B cell (primary cell): ENCODE measurements around the gene PPP1CC. TPM values are rescaled to one million over a fixed set of nuclear protein-coding genes. Genes with fewer than 3 reads are reported as not detected.

Experiments
- ATAC-seq: fragments of 200-7000 bp; cut with Tn5 transposase; one replicate; pipeline ENCODE4 v1.10.0; 2021; ENCODE audit warnings: low read depth, mild to moderate bottlenecking, moderate number of reproducible peaks, moderate library complexity
- CTCF ChIA-PET: fragments of 350-600 bp; sonication (Branson Sonifier 250); formaldehyde crosslinking; loops from one replicate; lab custom pipeline; 2021; ENCODE audit warnings: antibody characterized with exemption, inconsistent platforms; lab: Charles Lee
- POLR2A ChIA-PET: fragments of 350-600 bp; sonication (Branson Sonifier 250); formaldehyde crosslinking; loops from one replicate; lab custom pipeline; 2021; ENCODE audit warnings: antibody characterized with exemption; lab: Charles Lee
- DNase-seq: peaks from one replicate; pipeline ENCODE4 v3.0.0; 2013
- H2AFZ ChIP-seq: 2 replicates; pipeline ENCODE4 v1.6.1; 2012; ENCODE audit warnings: mild to moderate bottlenecking, low read depth, low read length; ENCODE audit not compliant: insufficient read depth, poor library complexity, severe bottlenecking
- H3K27ac ChIP-seq, 2 donors: 1 replicate in 1 of 2; 2 replicates in 1 of 2; pipeline ENCODE4 v1.5.1; 2012 to 2013; ENCODE audit warnings: low read length in 2 of 2, mild to moderate bottlenecking in 2 of 2, moderate library complexity in 1 of 2
- H3K27me3 ChIP-seq, 4 experiments: fragments of 200-600 bp in 1 of 4; sonication (generic) in 1 of 4; replicated peaks in 1 of 4; 1 replicate in 2 of 4; 2 replicates in 2 of 4; pipeline versions ENCODE4 v1.6.1 to v1.7.0; 2013 to 2016; ENCODE audit warnings: low read length in 3 of 4, mild to moderate bottlenecking in 2 of 4, mixed read lengths in 1 of 4, moderate library complexity in 1 of 4; ENCODE audit not compliant: insufficient read depth in 4 of 4, control insufficient read depth in 3 of 4; ENCODE audit errors: control extremely low read depth in 1 of 4
- H3K36me3 ChIP-seq, 2 experiments: replicated peaks in 1 of 2; 1 replicate in 1 of 2; 2 replicates in 1 of 2; pipeline versions ENCODE4 v1.6.1 to v1.7.1; 2013; ENCODE audit warnings: low read length in 1 of 2; ENCODE audit not compliant: insufficient read depth in 2 of 2, control insufficient read depth in 1 of 2; ENCODE audit errors: control extremely low read depth in 1 of 2, extremely low read depth in 1 of 2
- H3K4me1 ChIP-seq, 2 donors: fragments of 200-600 bp in 1 of 2; sonication (generic) in 1 of 2; 1 replicate in 1 of 2; 2 replicates in 1 of 2; pipeline versions ENCODE4 v1.5.1 to v1.6.1; 2013 to 2017; ENCODE audit warnings: low read length in 2 of 2; ENCODE audit not compliant: control insufficient read depth in 2 of 2, insufficient read depth in 2 of 2
- H3K4me2 ChIP-seq: replicated peaks from 2 replicates; pipeline ENCODE3; 2012; ENCODE audit warnings: mild to moderate bottlenecking, low read depth, low read length; ENCODE audit not compliant: poor library complexity, severe bottlenecking
- H3K4me3 ChIP-seq, 5 experiments: fragments of 200-600 bp in 1 of 5; sonication (generic) in 1 of 5; 1 replicate in 3 of 5; 2 replicates in 2 of 5; pipeline versions ENCODE4 v1.5.1 to v1.7.0; 2011 to 2016; ENCODE audit warnings: low read length in 4 of 5, mild to moderate bottlenecking in 4 of 5, low read depth in 2 of 5, control low read depth in 1 of 5, moderate library complexity in 1 of 5; ENCODE audit not compliant: insufficient read depth in 1 of 5; ENCODE audit errors: control extremely low read depth in 1 of 5, extremely low read depth in 1 of 5
- H3K79me2 ChIP-seq: fragments of 200-600 bp; sonication (generic); one replicate; pipeline ENCODE4 v1.6.0; 2016; ENCODE audit warnings: low read length; ENCODE audit not compliant: control insufficient read depth, insufficient read depth
- H3K9ac ChIP-seq: fragments of 200-600 bp; sonication (generic); 2 replicates; pipeline ENCODE4 v1.6.1; 2017; ENCODE audit warnings: mild to moderate bottlenecking, low read length, moderate library complexity
- H3K9me3 ChIP-seq, 3 donors: one replicate each; pipeline versions ENCODE4 v1.6.1 to v1.7.1; 2013; ENCODE audit warnings: low read length in 2 of 3; ENCODE audit not compliant: control insufficient read depth in 2 of 3, insufficient read depth in 1 of 3; ENCODE audit errors: control extremely low read depth in 1 of 3
- H4K20me1 ChIP-seq: 2 replicates; pipeline ENCODE4 v1.6.0; 2012; ENCODE audit warnings: mild to moderate bottlenecking, low read length; ENCODE audit not compliant: insufficient read depth, control insufficient read depth, poor library complexity, severe bottlenecking
- H3K27ac Mint-ChIP-seq: one replicate; pipeline ENCODE4 v1.8.0; 2021; ENCODE audit warnings: mixed read lengths
- H3K27me3 Mint-ChIP-seq: one replicate; pipeline ENCODE4 v1.8.0; 2021; ENCODE audit warnings: mixed read lengths
- H3K4me1 Mint-ChIP-seq: one replicate; pipeline ENCODE4 v1.8.0; 2021; ENCODE audit warnings: mixed read lengths
- H3K4me3 Mint-ChIP-seq: one replicate; pipeline ENCODE4 v1.8.0; 2021; ENCODE audit warnings: mixed read lengths
- H3K9me3 Mint-ChIP-seq: one replicate; pipeline ENCODE4 v1.8.0; 2022; ENCODE audit warnings: mixed read lengths; ENCODE audit not compliant: insufficient read depth
- EZH2 ChIP-seq: IDR thresholded peaks from 2 replicates; pipeline ENCODE4 v1.6.1; 2012; ENCODE audit warnings: borderline replicate concordance, low read depth, mild to moderate bottlenecking, moderate library complexity, low read length; ENCODE audit not compliant: insufficient read depth, poor library complexity, severe bottlenecking
- WGBS: methylation state at CpG from one replicate; pipeline ENCODE4 v1.1.5; 2013; ENCODE audit warnings: missing lambda C conversion rate; ENCODE audit not compliant: insufficient coverage; 5-methylcytosine and 5-hydroxymethylcytosine counted together
- intact Hi-C: fragments of 100-400 bp; cut with micrococcal nuclease; formaldehyde crosslinking; loops from one replicate; pipeline ENCODE4 v1.10.0; 2022
- polyA plus RNA-seq: library from polyadenylated mRNA; depleted of rRNA; stranded (reverse); fragments of >200 nt; gene quantifications from 2 replicates; pipeline ENCODE4 v1.2.3, GENCODE V29; 2012
- total RNA-seq, 2 donors: library from RNA; stranded (reverse); fragments of 120-200 nt in 1 of 2; gene quantifications; 1 replicate in 1 of 2; 2 replicates in 1 of 2; pipeline versions ENCODE4 v1.2.3 to v1.2.4, GENCODE V29; 2013 to 2022
- TF ChIP-seq, protein P1 (sequence below): fragments of 200-600 bp; IDR thresholded peaks from one replicate; pipeline ENCODE4 v1.8.0; 2022; ENCODE audit warnings: antibody characterized with exemption, mild to moderate bottlenecking

Gene PPP1CC
- total and polyA plus RNA-seq, 2 donors (not counting 1 experiment from before 2014, with no cell fraction given), result 70.0 to 146 TPM

DNA sequence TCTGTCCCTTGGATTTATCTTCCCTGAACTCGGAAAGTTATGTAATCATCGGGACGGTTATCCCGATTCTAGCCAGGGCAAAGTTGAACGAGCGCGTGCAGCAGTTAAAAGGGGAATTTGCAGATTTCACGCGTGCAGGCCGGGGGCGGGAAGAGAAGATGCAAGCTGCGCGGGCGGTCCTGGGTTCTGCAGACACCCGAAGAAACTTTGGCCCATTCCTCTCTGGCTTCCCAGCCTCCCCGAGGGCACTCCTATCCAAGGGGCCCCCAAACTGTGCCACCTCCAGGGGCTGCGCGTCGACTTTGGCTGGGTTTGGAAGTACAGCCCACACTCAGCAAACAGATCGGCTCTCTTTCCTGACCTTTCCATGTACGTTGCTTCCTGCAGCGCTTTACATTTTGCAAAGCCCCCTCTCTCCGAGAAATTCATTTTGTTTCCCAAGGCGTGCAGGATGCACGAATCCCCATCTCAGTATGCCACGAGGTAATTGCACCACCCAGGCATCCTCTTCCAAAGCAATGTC is 941 bp upstream of the PPP1CC start:
- no peak for DNase-seq
- TF ChIP-seq, protein P1, sequence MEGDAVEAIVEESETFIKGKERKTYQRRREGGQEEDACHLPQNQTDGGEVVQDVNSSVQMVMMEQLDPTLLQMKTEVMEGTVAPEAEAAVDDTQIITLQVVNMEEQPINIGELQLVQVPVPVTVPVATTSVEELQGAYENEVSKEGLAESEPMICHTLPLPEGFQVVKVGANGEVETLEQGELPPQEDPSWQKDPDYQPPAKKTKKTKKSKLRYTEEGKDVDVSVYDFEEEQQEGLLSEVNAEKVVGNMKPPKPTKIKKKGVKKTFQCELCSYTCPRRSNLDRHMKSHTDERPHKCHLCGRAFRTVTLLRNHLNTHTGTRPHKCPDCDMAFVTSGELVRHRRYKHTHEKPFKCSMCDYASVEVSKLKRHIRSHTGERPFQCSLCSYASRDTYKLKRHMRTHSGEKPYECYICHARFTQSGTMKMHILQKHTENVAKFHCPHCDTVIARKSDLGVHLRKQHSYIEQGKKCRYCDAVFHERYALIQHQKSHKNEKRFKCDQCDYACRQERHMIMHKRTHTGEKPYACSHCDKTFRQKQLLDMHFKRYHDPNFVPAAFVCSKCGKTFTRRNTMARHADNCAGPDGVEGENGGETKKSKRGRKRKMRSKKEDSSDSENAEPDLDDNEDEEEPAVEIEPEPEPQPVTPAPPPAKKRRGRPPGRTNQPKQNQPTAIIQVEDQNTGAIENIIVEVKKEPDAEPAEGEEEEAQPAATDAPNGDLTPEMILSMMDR, result no peak
- no peak for TF ChIP-seq EZH2
- Mint-ChIP-seq H3K27me3 (no peaks in the 10 kb centered on the region), H3K9me3 (no peaks in the 10 kb centered on the region), H3K4me1 (peaks cover 33% of the 10 kb centered on the region), H3K4me3 (peak overlapping the region; percentile 99), H3K27ac (peak overlapping the region; percentile 66)
- POLR2A ChIA-PET, result no interaction called here
- Histone ChIP-seq H3K79me2 (peaks cover 39% of the 10 kb centered on the region), H3K36me3 (peaks cover 0 to 3% of the 10 kb centered on the region in 2 experiments), H3K4me3 (peak overlapping the region in 4 of 5 experiments; percentile 3 to 93 (median 77)), H3K9me3 (no peaks in the 10 kb centered on the region), H3K4me2 (peak overlapping the region; percentile 81), H3K27me3 (no peaks in the 10 kb centered on the region), H3K27ac (no peak overlapping the region), H4K20me1 (peaks cover 14% of the 10 kb centered on the region), H3K4me1 (peaks cover 25 to 29% of the 10 kb centered on the region in 2 donors), H2AFZ (peak overlapping the region; percentile 91), H3K9ac (peak overlapping the region; percentile 83)
- ATAC-seq, result no peak
- intact Hi-C loops, result loop anchor here (1.0 to 10.0 kb wide), 5 partner anchors 56 to 619 kb away; partner anchors contain the start of genes ATP2A2, FAM216A, GPN3 and HVCN1
- 58% methylated on average over 26 of the region's 26 CpGs for WGBS
- CTCF ChIA-PET, result interaction anchor here (0.7 kb wide), 1 partner anchor 294 kb away, joined by 3 read pairs; the partner anchor contains the start of gene ARPC3
